IMR-90 (cell line): ENCODE results near the gene GM2A. TPM values are rescaled to one million over a fixed set of nuclear protein-coding genes. Genes with fewer than 3 reads are reported as not detected.

Experiments used
- ATAC-seq: fragments of 200-7000 bp; cut with Tn5 transposase; 2 replicates; pipeline ENCODE4 v1.9.1; 2020; ENCODE audit warnings: low read depth, mild to moderate bottlenecking, moderate library complexity
- BruUV-seq: library from RNA; stranded (reverse); fragments of 400-500 nt; replicated peaks from 2 replicates; lab custom pipeline; 2021; lab: Mats Ljungman, UMichigan
- CTCF ChIA-PET: fragments of 300-600 bp; formaldehyde crosslinking; extraction: SDS; loops from one replicate; lab custom pipeline; 2021; ENCODE audit warnings: antibody characterized with exemption; lab: Yijun Ruan, JAX
- POLR2A ChIA-PET: fragments of 300-600 bp; sonication (Branson Sonifier 250); formaldehyde crosslinking; loops from one replicate; lab custom pipeline; 2022; ENCODE audit warnings: antibody characterized with exemption; ENCODE audit not compliant: unreplicated experiment; lab: Charles Lee
- DNase-seq: peaks from one replicate; pipeline ENCODE4 v3.0.0; 2013
- H2AFZ ChIP-seq: replicated peaks from 2 replicates; pipeline ENCODE3; 2013; ENCODE audit warnings: low read length, mild to moderate bottlenecking; ENCODE audit not compliant: poor library complexity
- H2AK5ac ChIP-seq: 2 replicates; pipeline ENCODE4 v1.6.1; 2013; ENCODE audit warnings: low read depth, low read length, inconsistent platforms
- H2AK9ac ChIP-seq: replicated peaks from 2 replicates; pipeline ENCODE3; 2013; ENCODE audit warnings: mild to moderate bottlenecking, low read depth, low read length, moderate library complexity; ENCODE audit not compliant: poor library complexity
- H2BK120ac ChIP-seq: 2 replicates; pipeline ENCODE4 v1.6.1; 2013; ENCODE audit warnings: low read depth, low read length, inconsistent platforms
- H2BK15ac ChIP-seq: 3 replicates; pipeline ENCODE4 v1.6.1; 2013; ENCODE audit warnings: low read depth, low read length, inconsistent platforms
- H2BK20ac ChIP-seq: 2 replicates; pipeline ENCODE4 v1.6.1; 2013; ENCODE audit warnings: low read depth, mild to moderate bottlenecking, inconsistent platforms, low read length, moderate library complexity
- H2BK5ac ChIP-seq: 2 replicates; pipeline ENCODE4 v1.6.1; 2013; ENCODE audit warnings: mild to moderate bottlenecking, low read depth, low read length, inconsistent platforms; ENCODE audit not compliant: poor library complexity, severe bottlenecking
- H3K14ac ChIP-seq: replicated peaks from 2 replicates; pipeline ENCODE4 v1.6.1; 2013; ENCODE audit warnings: low read depth, low read length, inconsistent platforms
- H3K18ac ChIP-seq: 2 replicates; pipeline ENCODE4 v1.6.1; 2013; ENCODE audit warnings: low read depth, low read length, control low read depth
- H3K23ac ChIP-seq: 2 replicates; pipeline ENCODE4 v1.6.1; 2013; ENCODE audit warnings: low read depth, low read length, inconsistent platforms
- H3K27ac ChIP-seq: 2 replicates; pipeline ENCODE4 v1.5.1; 2013; ENCODE audit warnings: mild to moderate bottlenecking, control low read depth, low read length; ENCODE audit not compliant: insufficient read depth
- H3K27me3 ChIP-seq: 2 replicates; pipeline ENCODE4 v1.6.1; 2013; ENCODE audit warnings: low read length; ENCODE audit not compliant: control insufficient read depth, insufficient read depth
- H3K36me3 ChIP-seq: 2 replicates; pipeline ENCODE4 v1.6.1; 2013; ENCODE audit warnings: low read length, mixed read lengths; ENCODE audit not compliant: control insufficient read depth, insufficient read depth
- H3K4ac ChIP-seq: 2 replicates; pipeline ENCODE4 v1.6.1; 2013; ENCODE audit warnings: low read depth, low read length, inconsistent platforms
- H3K4me1 ChIP-seq: 2 replicates; pipeline ENCODE4 v1.6.1; 2013; ENCODE audit warnings: low read length, mixed read lengths; ENCODE audit not compliant: control insufficient read depth, insufficient read depth
- H3K4me2 ChIP-seq: 2 replicates; pipeline ENCODE4 v1.6.1; 2013; ENCODE audit warnings: low read depth, mild to moderate bottlenecking, control low read depth, low read length, moderate library complexity
- H3K4me3 ChIP-seq: 2 replicates; pipeline ENCODE4 v1.5.1; 2013; ENCODE audit warnings: low read depth, mild to moderate bottlenecking, control low read depth, low read length, moderate library complexity; ENCODE audit not compliant: insufficient read depth
- H3K56ac ChIP-seq: 2 replicates; pipeline ENCODE4 v1.6.1; 2013; ENCODE audit warnings: low read length, inconsistent platforms; ENCODE audit not compliant: insufficient read depth; ENCODE audit errors: extremely low read depth
- H3K79me1 ChIP-seq, 2 experiments: 2 replicates each; pipeline ENCODE4 v1.6.1; 2013; ENCODE audit warnings: low read length in 2 of 2, inconsistent platforms in 1 of 2, low read depth in 1 of 2
- H3K9ac ChIP-seq: 2 replicates; pipeline ENCODE4 v1.6.1; 2013; ENCODE audit warnings: low read depth, low read length, control low read depth
- H3K9me1 ChIP-seq: 2 replicates; pipeline ENCODE4 v1.6.1; 2013; ENCODE audit warnings: low read length, inconsistent platforms; ENCODE audit not compliant: insufficient read depth
- H3K9me3 ChIP-seq: 2 replicates; pipeline ENCODE4 v1.6.1; 2013; ENCODE audit warnings: low read length; ENCODE audit not compliant: control insufficient read depth, insufficient read depth
- H4K20me1 ChIP-seq: 2 replicates; pipeline ENCODE4 v1.6.1; 2013; ENCODE audit warnings: low read length, inconsistent platforms; ENCODE audit not compliant: insufficient read depth
- H4K5ac ChIP-seq: 2 replicates; pipeline ENCODE4 v1.6.1; 2013; ENCODE audit warnings: mild to moderate bottlenecking, low read depth, low read length, control low read depth
- H4K8ac ChIP-seq, 2 experiments: 2 replicates each; pipeline ENCODE4 v1.6.1; 2013; ENCODE audit warnings: low read depth in 2 of 2, low read length in 2 of 2, control low read depth in 1 of 2, inconsistent platforms in 1 of 2
- H4K91ac ChIP-seq: 2 replicates; pipeline ENCODE4 v1.6.1; 2013; ENCODE audit warnings: low read depth, low read length, inconsistent platforms; ENCODE audit not compliant: insufficient read depth
- BHLHE40 ChIP-seq: fragments of 150-350 bp; IDR thresholded peaks from 2 replicates; pipeline ENCODE4 v1.6.1; 2016; ENCODE audit warnings: mild to moderate bottlenecking, low read depth, low read length
- CHD1 ChIP-seq: IDR thresholded peaks from 2 replicates; pipeline ENCODE4 v1.6.1; 2012; ENCODE audit warnings: low read depth, low read length, improper control_type of control experiment
- FOS ChIP-seq: fragments of 150-350 bp; IDR thresholded peaks from 2 replicates; pipeline ENCODE4 v1.6.1; 2016; ENCODE audit warnings: low read depth, low read length
- MAZ ChIP-seq: IDR thresholded peaks from 2 replicates; pipeline ENCODE4 v1.6.1; 2012; ENCODE audit warnings: low read depth, mild to moderate bottlenecking, low read length, improper control_type of control experiment, moderate library complexity, borderline replicate concordance
- RCOR1 ChIP-seq: IDR thresholded peaks from 2 replicates; pipeline ENCODE4 v1.6.1; 2012; ENCODE audit warnings: mild to moderate bottlenecking, low read length, improper control_type of control experiment; ENCODE audit not compliant: insufficient replicate concordance
- SMC3 ChIP-seq: fragments of 150-350 bp; IDR thresholded peaks from 2 replicates; pipeline ENCODE4 v1.6.1; 2016; ENCODE audit warnings: low read depth, mild to moderate bottlenecking, antibody characterized with exemption, low read length, moderate library complexity
- WGBS, 2 experiments: methylation state at CpG; one replicate each; pipeline versions ENCODE4 v1.1.5 to v1.1.7; 2013; ENCODE audit warnings: missing lambda C conversion rate in 2 of 2; ENCODE audit not compliant: insufficient read length in 1 of 2; ENCODE audit errors: extremely low coverage in 2 of 2; 5-methylcytosine and 5-hydroxymethylcytosine counted together
- dilution Hi-C: fragments of 300-500 bp; cut with HindIII; formaldehyde crosslinking; loops from one replicate; pipeline ENCODE4 v1.14.3; 2018; ENCODE audit warnings: low sequenced_read_pairs; ENCODE audit not compliant: unreplicated experiment
- in situ Hi-C: fragments of 300-500 bp; cut with MboI; formaldehyde crosslinking; loops from 3 replicates; pipeline ENCODE4 v1.14.3; 2019; ENCODE audit warnings: low sequenced_read_pairs, inconsistent platforms, mixed read lengths
- intact Hi-C: fragments of 100-400 bp; cut with micrococcal nuclease; formaldehyde crosslinking; loops from 2 replicates; pipeline ENCODE4 v1.10.0; 2022
- polyA plus RNA-seq, 3 experiments: library from polyadenylated mRNA; depleted of rRNA; stranded (reverse); fragments of >200 nt; gene quantifications; 2 replicates each; pipeline ENCODE4 v1.2.3, GENCODE V29; 2012; ENCODE audit warnings: low replicate concordance in 1 of 3
- total RNA-seq: library from RNA; depleted of rRNA; stranded (reverse); fragments of >200 nt; gene quantifications from 2 replicates; pipeline ENCODE4 v1.2.3, GENCODE V29; 2012

The GM2A gene
- total and polyA plus RNA-seq, 2 of the 4 experiments (the other 2 are of a cell fraction) = 13.8 to 18.5 TPM

DNA sequence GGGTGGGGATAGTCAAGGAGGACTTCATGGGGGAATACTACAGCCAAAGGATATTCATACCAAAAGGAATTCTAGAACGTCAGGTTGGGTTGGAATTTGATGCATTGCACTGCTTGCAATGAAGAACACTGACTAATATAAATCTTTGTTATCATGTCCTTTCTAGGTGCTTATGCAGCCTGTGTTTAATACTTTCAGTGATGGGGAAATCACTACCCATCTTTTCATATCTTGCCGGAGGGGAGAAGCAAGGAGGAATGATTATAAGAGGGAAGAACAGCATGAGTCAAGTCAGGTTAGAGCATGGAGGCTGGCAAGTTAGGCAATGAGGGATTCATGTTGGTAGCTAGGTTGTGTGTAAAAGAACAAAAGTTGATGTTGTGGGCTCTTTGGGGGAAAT is 24.0 kb upstream of the GM2A start:
- no peaks in the 10 kb centered on the region for H3K9me3 ChIP-seq
- H3K18ac ChIP-seq = no peak overlapping the region
- H3K4me2 ChIP-seq = no peak overlapping the region
- H3K4me1 ChIP-seq = no peaks in the 10 kb centered on the region
- DNase-seq = no peak
- no peak overlapping the region for H2AK5ac ChIP-seq
- TF ChIP-seq SMC3 (no peak), RCOR1 (no peak), FOS (no peak), CHD1 (no peak), BHLHE40 (no peak), MAZ (no peak)
- H3K23ac ChIP-seq = no peak overlapping the region
- H3K4ac ChIP-seq = no peak overlapping the region
- H2AFZ ChIP-seq = no peak overlapping the region
- H4K5ac ChIP-seq = no peak overlapping the region
- in situ Hi-C loops = no loop called here
- ChIA-PET CTCF (interaction anchor here (1.9 kb wide), 1 partner anchor 10 kb away, joined by 9 read pairs; no protein-coding TSS in a partner anchor), POLR2A (no interaction called here)
- peaks cover 30% of the 10 kb centered on the region for H3K27me3 ChIP-seq
- H3K9ac ChIP-seq = no peak overlapping the region
- no peak overlapping the region for H3K56ac ChIP-seq
- H3K79me1 ChIP-seq = no peaks in the 10 kb centered on the region
- no peaks in the 10 kb centered on the region for H4K20me1 ChIP-seq
- H2BK120ac ChIP-seq = no peak overlapping the region
- intact Hi-C loops = no loop called here
- H3K9me1 ChIP-seq = no peaks in the 10 kb centered on the region
- WGBS, 2 experiments = no CpG with 5 or more reads among the region's 2 CpGs
- H3K27ac ChIP-seq = no peak overlapping the region
- dilution Hi-C loops = no loop called here
- no peaks in the 10 kb centered on the region for H3K36me3 ChIP-seq
- H4K91ac ChIP-seq = no peak overlapping the region
- BruUV-seq = no TSS peak
- H2BK5ac ChIP-seq = no peak overlapping the region
- no peak overlapping the region for H2BK15ac ChIP-seq
- no peak overlapping the region for H3K14ac ChIP-seq
- H3K4me3 ChIP-seq = no peak overlapping the region
- ATAC-seq = no peak
- H2BK20ac ChIP-seq = no peak overlapping the region
- no peak overlapping the region for H4K8ac ChIP-seq
- no peak overlapping the region for H2AK9ac ChIP-seq
